COLO668 (cell line): Measurements from ENCODE around the gene BLOC1S4.
"Not testable (repeated sequence)": the region's sequence is repeated elsewhere in the genome, so short reads cannot be mapped to it uniquely, and the experiment has no call there.

ENCODE experiments used
- DNase-seq: peaks from one replicate; lab custom pipeline; 2025; ENCODE audit not compliant: unreplicated experiment; lab: John Stamatoyannopoulos, UW

Gene BLOC1S4

DNA sequence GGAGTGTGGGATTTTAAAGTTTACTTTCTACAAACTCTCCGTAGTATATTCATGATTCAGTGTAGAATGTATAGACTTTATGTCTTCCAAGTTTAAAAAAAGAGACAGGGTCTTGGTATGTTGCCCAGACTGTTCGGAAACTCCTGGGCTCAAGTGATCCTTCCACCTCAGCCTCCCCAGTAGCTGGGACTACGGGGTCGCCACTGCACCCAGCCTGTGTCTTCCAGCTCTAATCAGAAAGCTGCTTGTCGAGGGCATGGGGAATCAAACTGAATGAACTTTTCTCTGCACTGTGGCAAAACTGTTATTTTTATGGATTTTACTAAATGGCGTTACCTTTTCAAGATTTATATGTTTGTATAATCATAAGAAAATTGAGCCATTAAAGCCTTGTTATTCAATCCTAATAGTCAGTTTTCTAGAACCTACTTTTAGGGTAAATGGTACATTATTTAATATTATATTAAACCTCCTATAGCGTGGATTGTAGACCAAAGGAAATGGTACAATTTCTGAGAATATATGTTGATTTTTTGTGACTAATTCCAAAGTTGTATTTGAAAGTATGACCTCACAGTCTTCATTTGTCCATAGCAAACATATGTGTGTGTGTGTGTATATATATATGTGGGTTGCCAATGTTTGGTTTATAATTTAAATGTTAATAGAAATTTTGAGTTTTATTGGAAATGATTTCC lies 1.1 kb downstream of the BLOC1S4 start:
- no peak for DNase-seq

DNA sequence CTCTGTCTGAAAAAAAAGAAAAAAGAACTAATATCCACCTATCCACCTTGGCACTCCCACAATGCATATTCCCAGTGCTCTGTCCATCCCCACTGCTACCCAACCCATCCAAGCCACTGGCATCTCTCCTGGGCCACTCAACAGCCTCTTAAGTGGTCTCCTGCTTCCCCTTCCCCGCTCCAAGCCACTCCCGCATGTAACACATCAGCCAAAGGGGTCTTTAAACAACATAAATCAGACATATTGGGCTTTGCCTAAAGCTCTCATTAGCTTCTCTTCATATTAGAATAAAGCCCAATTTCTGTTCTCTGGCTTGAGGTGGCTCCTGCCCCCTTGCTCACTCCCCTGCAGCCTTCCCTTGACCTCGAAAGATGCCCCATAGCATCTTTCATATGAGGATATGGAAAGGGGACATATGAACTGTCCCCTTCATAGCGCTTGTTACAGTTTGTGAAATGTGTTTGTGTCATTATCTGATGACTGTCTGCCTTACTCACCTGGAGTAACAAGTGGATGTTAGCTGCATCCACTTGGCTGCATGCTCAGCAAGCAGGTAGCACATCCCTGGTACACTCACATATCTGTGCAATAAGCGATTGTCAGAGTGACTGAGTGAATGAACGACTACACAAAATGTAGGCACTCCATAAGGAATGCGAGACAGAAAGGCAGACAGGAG lies 3.1 kb downstream of the BLOC1S4 start:
- no peak for DNase-seq

DNA sequence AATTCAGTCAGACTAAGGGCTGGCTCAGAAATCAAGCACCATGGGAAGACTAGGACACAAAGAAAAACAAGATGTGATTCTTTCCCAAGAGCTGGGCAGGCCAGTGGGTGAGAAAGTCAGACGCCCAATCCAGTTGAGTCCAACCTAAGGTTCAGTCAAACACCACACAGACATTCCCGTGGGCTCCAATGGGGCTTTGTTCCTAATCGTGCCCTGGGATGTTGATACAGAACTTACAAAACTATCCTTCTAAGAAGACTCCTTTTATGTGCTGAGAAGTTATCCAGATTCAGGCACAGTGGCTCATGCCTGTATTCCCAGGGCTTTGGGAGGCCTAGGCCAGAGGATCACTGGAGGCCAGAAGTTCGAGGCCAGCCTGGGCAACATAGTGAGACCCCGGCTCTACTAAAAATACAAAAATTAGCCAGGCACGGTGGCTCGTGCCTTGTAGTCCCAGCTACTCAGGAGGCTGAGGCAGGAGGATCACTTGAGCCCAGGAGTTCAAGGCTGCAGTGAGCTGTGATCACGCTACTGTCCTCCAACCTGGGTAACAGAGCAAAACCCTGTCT lies 3.7 kb downstream of the BLOC1S4 start:
- DNase-seq, result no peak

DNA sequence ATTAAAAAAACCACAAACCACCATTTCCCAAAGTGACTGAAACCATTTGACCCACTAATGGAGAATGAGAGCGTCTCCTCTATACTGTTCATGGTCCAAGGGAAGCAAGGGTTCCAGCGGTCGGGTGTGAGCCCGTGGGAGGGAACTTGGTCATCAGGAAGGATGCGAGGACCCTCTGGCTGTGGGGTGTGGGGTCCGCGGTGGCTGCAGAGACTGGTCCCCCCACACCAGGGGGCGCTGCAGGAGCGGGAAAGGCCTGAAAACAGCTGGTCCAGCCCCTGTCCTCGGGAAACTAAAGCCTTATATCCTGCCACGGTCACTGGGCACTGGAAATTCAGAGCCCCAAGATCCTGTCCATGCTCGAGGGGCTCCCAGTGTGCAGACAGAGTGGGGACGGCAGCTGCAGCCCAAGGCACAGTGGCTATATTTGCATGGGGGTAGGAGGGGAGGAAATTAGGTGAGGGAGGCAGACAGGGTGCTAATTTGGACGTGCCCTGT lies 4.3 kb downstream of the BLOC1S4 start:
- DNase-seq, result peak; percentile 80

DNA sequence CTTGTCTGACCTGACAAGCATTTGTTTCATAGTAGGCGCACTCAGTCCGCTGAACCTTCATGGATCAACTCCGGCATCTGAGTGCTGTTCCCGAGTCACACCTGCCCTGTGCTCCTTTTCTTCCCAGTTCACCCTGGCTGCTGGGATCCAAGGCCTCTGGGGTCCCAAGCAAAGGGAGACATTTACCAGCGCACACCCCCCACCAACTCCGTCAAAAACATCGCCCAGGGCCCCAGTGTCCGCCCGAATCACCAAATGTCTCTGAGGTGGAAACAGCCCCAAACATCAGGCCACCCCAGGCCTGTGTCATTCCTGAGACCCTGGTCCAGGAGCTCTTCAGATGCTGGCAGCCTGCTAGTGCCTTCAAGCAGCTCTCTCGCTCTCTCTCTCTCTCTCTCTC lies 5.1 kb downstream of the BLOC1S4 start:
- DNase-seq, result no peak

DNA sequence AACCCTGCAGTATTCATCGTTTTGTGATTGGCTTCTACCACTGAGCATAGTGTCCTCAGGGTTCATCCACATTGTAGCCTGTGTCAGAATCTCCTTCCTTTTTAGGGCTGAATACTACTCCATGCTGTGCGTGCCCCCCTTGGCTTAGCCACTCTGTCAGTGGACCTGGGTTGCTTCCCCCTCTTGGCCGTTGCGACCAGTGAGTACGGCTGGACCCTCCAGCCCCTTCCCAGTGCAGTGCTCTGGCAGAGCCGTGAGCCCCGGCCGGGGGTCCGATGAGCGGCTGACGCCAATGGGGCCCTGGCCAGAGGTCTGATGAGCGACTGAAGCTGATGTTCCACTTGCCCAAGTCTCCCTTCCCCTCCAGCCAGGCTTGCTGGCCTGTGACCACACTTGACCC lies 6.9 kb downstream of the BLOC1S4 start:
- no peak for DNase-seq

DNA sequence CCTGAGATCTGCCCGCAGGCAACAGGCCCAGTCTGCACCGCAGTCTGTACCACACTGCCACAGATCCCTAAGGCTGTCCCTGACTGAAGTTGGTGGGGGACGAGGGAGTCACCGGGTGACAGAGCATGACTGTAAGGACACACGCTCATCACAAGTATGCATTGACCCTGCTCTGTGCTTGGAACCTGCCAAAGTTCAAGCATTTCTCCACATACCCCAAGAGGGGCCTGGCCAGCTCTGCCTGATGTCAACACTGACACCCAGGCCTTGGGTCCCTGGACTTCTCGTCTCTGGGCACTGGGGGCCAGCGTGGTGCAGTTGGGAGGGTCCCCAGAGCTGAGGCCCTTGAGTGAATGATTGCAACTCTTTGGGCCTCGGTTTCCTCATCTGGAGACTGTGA lies 7.9 kb downstream of the BLOC1S4 start:
- DNase-seq, result no peak

DNA sequence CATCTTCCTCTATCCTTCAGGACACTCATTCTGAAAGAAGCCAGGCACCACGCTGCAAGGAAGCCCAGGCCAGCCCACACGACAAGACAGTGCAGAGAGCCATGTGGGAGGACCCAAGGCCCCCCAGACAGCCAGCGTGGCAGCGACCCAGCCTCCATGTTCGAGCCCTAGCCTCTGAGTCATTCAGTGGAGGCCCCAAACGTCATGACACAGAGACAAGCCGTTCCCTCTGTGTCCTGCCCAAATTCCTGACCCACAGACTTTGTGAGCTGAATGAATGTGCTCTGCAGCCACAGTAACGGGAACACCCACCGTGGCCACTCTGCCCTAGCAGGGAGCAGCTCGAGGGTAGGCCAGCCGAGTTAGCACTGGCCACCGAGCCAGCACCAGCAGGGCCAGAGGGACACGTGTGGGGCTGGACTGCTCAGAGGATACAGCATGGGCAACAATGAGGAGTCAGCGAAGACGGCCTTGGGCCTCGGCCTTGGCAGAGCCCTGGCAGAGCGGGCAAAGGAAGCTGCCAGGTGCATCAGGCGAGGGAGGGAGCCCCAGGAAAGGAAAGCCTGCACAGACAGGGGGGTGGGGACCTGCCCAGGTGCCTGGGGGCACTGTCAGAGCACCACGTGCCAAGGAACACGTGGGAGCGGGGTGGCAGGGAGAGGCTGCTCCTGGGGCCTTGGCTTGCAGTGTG lies 8.6 kb downstream of the BLOC1S4 start:
- no peak for DNase-seq

DNA sequence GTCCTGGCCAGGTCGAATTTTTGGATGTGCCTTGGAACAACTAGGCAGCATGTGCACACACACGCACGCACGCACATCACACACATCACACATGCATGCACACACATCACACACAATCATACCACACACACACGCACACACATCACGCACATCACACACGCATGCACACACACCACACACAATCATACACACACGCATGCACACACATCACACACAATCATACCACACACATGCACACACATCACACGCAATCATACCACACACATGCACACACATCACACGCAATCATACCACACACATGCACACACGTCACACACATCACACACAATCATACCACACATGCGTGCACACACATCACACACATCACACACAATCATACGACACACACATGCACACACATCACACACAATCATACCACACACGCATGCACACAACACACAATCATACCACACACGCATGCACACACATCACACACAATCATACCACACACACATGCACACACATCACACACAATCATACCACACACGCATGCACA lies 9.5 kb downstream of the BLOC1S4 start:
- not testable (repeated sequence) for DNase-seq

DNA sequence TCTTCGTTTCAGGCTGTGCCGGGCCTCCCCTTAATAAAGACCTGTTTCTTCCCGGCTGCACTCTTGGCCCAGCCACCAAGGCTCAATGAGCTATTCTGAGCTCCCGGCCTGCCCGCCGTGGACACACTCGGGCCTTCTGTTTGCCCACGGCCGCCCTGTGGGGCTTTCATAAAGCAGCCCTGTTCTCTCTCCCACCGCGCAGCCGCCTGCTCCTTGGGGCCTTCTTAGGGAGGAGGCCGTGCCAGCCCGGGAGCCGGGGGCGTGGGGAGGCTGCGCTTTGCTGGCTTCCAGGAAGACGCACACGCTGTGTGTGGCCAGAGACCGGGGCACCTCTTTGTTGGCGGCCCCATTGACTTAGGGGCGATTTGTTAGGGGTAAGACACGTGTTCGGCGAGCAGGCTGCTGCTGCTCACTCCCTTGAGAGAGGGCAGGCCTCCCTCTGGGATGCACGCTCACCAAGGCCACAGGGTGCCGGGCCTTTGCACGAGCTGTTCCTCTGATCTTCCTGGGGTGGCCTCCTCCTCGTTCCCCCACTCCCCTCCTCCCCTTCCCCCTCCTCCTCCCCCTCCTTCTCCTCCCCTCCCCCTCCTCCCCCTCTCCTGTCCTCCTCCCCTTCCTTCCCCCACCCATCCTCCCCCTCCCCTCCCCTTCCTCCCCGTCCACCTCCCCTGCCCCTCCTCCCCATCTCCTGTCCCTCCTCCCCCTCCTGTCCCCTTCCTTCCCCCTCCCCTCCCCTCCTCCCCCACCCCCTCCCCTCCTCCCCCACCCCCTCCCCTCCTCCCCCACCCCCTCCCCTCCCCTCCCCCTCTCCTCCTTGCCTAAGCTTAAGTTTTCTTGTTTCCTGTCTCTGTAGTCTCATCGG lies 11.3 kb downstream of the BLOC1S4 start:
- DNase-seq, result no peak

DNA sequence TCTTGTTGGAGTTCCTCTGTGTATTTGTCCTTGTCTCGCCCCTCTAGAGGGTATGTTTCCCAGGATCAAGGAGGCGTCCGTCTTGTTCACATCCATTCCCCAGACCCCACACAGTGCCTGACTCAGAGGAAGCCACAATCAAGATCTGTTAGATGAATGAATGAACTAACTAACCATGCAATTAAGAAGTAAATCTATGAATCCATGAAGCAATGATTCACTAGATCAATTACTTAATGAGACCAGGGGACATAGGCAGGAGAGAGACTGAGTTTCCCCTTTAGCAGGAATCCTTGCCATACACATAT lies 11.9 kb downstream of the BLOC1S4 start:
- DNase-seq, result no peak

DNA sequence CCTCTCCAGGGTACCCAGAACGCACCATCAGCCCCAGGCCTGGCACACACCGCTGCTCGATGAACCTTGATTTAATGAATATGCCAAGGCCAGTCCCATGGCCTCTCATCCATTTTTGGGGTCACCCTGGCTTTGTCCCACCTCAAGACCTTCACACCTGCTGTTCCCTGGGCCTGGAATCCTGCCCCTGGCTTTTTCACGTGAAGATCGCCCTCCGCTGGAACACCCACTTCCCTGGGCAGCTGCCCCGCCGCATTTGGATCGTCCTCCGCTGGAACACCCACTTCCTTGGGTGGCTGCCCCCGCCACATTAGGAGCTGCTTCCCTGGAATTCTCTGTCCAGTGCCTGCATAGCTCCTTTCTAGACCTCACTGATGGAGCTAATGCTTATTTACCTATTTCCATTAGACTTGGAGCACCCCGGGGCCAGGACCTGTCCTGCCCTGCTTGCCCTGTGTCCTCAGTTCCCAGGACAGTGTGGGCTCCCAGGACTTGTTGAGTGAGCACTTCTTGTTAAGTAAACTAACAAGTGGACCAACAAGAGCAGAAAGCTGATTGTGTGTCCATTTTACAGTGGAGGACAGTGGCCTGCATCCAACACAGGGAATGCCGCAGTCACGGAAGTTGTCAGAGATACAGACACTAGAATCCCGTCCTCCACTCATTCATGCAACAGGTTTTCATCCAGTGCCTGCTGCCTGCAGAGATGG lies 12.5 kb downstream of the BLOC1S4 start:
- DNase-seq, result no peak

DNA sequence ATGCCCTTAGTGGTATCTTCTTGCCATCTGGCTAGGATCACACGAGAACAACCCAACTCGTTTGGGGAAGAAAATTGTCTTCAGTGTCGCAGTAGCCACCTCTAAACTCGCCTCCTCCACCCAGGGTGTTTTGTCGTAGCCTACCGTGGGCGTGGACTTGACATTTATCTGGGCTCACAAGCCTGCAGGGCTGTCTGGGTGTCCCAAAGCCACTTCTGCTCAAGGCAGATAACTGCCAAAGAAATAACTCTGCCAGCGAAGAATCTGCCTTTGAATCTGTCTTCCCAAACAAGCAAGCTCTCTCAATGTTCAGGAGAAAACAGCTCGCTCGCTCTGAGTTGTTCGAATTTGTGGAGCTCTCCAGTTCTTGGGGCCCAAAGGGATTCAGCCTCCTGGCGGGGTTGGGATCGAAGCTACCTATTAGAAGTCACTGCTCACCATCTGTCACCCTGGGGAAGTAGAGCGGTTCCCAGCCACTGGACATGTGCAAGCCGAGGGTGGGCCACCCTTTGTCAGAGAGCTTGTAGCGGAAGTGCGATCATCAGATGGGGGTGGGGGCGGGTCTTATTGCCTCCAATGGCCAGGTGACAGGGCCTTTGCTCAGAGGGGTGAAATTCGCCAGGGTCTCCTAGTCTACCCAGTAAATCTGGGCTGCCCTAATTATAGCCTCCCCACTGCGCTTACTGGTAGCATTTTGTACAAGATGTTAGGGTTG lies 14.8 kb downstream of the BLOC1S4 start:
- DNase-seq, result no peak

DNA sequence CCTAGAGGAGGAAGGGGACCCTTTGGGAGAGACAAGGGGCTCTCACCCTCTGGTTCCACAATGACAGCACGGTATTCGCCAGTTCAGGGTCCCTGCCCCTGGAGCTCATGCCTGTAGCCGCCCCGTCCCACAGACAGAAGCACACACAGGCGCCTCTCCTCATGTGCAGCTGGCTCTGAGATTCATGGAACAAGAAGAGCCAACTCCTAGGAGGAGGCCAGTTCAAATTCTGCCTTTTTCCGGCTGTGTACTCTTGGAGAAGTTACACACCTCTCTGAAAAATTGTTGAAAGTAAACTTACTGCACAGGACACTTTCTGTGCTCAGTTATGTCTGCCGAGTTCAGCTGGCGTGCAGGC lies 15.3 kb downstream of the BLOC1S4 start:
- DNase-seq, result no peak

DNA sequence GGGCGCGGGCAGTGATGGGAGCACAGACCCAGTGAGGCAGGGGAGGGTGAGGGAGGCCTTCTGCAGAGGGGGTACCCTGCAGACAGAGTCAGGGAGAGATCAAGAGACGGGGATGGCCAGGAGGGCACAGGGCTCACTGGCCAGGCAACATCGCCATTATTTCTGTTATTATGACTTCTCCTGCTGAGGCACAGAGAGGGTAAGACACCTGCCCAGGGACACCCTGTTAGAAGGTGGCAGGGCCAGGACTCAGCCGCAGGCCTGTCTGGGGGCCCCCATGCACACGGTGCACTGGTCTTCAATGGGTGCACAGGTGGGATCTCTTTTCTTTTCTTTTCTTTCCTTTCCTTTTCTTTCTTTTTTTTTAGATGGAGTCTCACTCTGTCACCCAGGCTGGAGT lies 15.8 kb downstream of the BLOC1S4 start:
- no peak for DNase-seq

DNA sequence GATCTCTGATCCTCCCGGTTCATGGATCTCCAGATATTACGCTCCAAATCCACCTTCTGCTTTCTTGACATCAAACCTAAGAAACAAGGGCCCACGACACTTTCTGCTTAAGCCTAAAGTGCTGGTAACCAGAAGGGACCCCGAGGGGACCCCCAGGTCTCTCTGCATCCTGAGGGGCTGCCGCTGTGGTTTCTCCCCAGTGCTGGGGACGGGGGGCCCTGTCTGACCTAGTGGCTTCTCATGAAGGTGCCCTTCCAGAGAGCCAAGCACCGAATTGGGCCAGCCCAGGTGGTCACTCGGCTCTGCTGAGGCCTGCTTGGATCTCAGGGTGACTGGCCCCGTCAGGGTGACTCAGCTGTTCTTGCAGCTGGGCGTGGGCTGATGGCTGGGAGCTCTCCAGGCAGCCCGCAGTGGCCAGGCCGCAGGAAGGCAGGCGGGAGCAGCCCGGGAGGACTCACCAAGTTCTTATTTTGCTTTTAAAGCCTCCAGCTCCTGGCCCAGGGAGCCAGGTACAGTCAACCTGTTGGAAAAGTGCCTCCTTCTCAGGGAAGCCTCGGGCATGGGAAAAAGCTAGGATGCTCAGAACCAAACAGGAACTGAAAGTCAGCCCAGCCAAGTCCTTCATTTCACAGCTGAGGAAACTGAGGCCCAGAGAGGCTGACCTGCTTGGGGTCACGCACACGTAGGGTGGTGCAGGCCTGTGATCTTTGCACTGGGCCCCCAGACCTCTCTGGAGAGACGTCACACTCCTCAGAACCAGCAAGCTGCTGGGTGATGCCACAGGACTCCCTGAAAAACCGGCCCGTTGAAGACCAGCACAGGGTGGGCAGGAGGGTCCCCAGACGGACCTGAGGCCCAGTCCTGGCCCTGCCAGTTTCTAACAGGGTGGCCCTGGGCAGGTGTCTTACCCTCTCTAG lies 16.7 kb downstream of the BLOC1S4 start:
- peak; percentile 24 for DNase-seq

DNA sequence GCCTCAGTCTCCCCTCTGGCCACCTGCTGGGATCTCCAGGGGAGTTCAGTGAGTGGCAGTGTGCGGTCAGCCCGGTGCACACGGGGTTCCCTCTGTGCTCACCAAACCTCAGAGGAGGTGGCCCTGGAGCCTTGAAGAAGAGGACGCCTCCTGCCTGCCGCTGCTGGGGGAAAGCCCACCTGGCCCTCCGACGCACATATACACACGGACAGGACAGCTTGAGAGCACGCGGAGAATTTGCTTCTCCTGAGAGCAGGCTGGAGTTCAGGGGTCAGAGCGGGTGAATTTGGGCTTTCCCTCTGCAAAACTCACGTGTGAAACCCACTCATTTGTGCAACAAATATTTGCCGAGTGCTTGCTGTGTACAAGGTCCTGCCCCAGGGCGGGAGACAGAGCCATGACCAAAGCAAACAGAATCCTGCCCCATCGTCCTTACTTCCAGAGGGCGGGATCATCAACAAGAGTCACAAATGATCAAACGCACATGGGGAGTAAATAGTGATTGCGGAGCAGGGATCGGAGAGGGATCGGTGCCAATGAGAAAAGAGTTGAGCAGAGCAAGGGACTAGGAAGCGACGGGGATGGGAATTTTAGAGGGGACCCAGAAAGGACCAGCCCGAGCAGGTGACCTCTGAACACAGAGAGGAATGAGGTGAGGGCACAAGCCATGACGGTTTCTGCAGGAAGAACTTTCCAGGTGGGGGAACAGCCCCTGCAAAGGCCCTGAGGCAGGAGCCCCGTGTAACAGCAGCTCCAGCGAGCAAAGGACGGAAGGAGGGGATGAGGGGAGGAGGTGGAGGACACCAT lies 17.6 kb downstream of the BLOC1S4 start:
- no peak for DNase-seq
